K562 (cell line): ENCODE data around the gene GNRH2. TPM values are rescaled to one million over a fixed set of nuclear protein-coding genes. Genes with fewer than 3 reads are reported as not detected.

Experiments
- ATF3 ChIP-seq, 2 experiments: fragments of 450-650 bp in 1 of 2; sonication (generic) in 1 of 2; formaldehyde crosslinking in 1 of 2; IDR thresholded peaks in 1 of 2; conservative IDR thresholded peaks in 1 of 2; 2 replicates each; pipeline versions ENCODE4 v1.6.1 to v1.8.1; 2016 to 2023; ENCODE audit warnings: mild to moderate bottlenecking in 2 of 2, moderate library complexity in 2 of 2, inconsistent platforms in 1 of 2, missing genetic modification reagents in 1 of 2
- BRD9 ChIP-seq: fragments of 450-650 bp; IDR thresholded peaks from 2 replicates; pipeline ENCODE4 v1.6.1; 2018; ENCODE audit warnings: low read depth; ENCODE audit not compliant: partially characterized antibody
- ELF1 ChIP-seq: fragments of 200-800 bp; sonication (Bioruptor generic); IDR thresholded peaks from 2 replicates; pipeline ENCODE4 v1.6.1; 2016; ENCODE audit warnings: missing genetic modification characterization, missing compliant biosample characterization
- FOXJ3 ChIP-seq: sonication (generic); formaldehyde crosslinking; IDR thresholded peaks from 2 replicates; pipeline ENCODE4 v1.4.0; 2020; ENCODE audit warnings: mild to moderate bottlenecking, missing genetic modification reagents
- GABPA ChIP-seq: fragments of 200-800 bp; sonication (Bioruptor generic); conservative IDR thresholded peaks from 2 replicates; pipeline ENCODE4 v1.6.1; 2016; ENCODE audit warnings: low read depth, missing genetic modification characterization, missing compliant biosample characterization
- GATA2 ChIP-seq: sonication (generic); formaldehyde crosslinking; IDR thresholded peaks from 2 replicates; pipeline ENCODE4 v1.4.0; 2020; ENCODE audit warnings: mild to moderate bottlenecking, missing genetic modification reagents
- HINFP ChIP-seq: fragments of 450-650 bp; conservative IDR thresholded peaks from 2 replicates; pipeline ENCODE4 v1.6.1; 2016; ENCODE audit warnings: missing genetic modification characterization, low read depth, mild to moderate bottlenecking, control low read depth, missing compliant biosample characterization
- SPI1 ChIP-seq: IDR thresholded peaks from 2 replicates; pipeline ENCODE4 v1.6.1; 2011; ENCODE audit warnings: low read depth, low read length, control low read depth, borderline replicate concordance
- THAP12 ChIP-seq: fragments of 250-450 bp; sonication (Bioruptor Pico); IDR thresholded peaks from 2 replicates; pipeline ENCODE4 v1.9.0; 2021; ENCODE audit warnings: mild to moderate bottlenecking, inconsistent platforms
- TOE1 ChIP-seq, 2 experiments: fragments of 450-650 bp in 1 of 2; sonication (generic) in 1 of 2; formaldehyde crosslinking in 1 of 2; IDR thresholded peaks; 2 replicates each; pipeline versions ENCODE4 v1.7.1 to v1.8.0; 2016 to 2022; ENCODE audit warnings: borderline replicate concordance in 2 of 2, mild to moderate bottlenecking in 2 of 2, antibody characterized with exemption in 1 of 2, inconsistent platforms in 1 of 2, low read depth in 1 of 2, missing genetic modification reagents in 1 of 2, moderate library complexity in 1 of 2
- TRIM24 ChIP-seq, 2 experiments: fragments of 450-650 bp; IDR thresholded peaks; 2 replicates each; pipeline ENCODE4 v1.6.1; 2016
- U2AF2 ChIP-seq: fragments of 200-400 bp; formaldehyde crosslinking; optimal IDR thresholded peaks from 2 replicates; pipeline ENCODE3; 2017; ENCODE audit warnings: low read depth, mild to moderate bottlenecking, low read length
- ZBTB33 ChIP-seq: sonication (generic); formaldehyde crosslinking; IDR thresholded peaks from 2 replicates; pipeline ENCODE4 v1.8.1; 2023; ENCODE audit warnings: mild to moderate bottlenecking, missing genetic modification reagents
- ZFX ChIP-seq: sonication (generic); formaldehyde crosslinking; IDR thresholded peaks from 2 replicates; pipeline ENCODE4 v1.8.0; 2022; ENCODE audit warnings: mild to moderate bottlenecking, missing genetic modification reagents, moderate library complexity
- ZHX1 ChIP-seq: fragments of 150-350 bp; conservative IDR thresholded peaks from 2 replicates; pipeline ENCODE4 v1.6.1; 2014; ENCODE audit warnings: low read length
- polyA plus RNA-seq, 8 experiments: library from polyadenylated mRNA; depleted of rRNA in 4 of 8; stranded (reverse) in 5 of 8; unstranded in 3 of 8; fragments of >200 nt; fragmentation: Nextera tagmentation in 2 of 8; fragmentation: Illumina TruSeq in 1 of 8; extraction: Ambion mirVana in 2 of 8; extraction: Trizol in 1 of 8; gene quantifications; 2 replicates each; pipeline versions ENCODE4 v1.2.1 to v1.2.3, GENCODE V29; 2011 to 2014; ENCODE audit warnings: inconsistent platforms in 1 of 8, missing spikeins in 1 of 8
- total RNA-seq, 7 experiments: library from RNA; depleted of rRNA in 6 of 7; stranded (reverse); fragments of >200 nt in 6 of 7; fragmentation: Illumina TruSeq in 2 of 7; extraction: Trizol in 2 of 7; gene quantifications; 2 replicates each; pipeline versions ENCODE4 v1.2.1 to v1.2.3, GENCODE V29; 2011 to 2021; ENCODE audit warnings: low replicate concordance in 1 of 7

The GNRH2 gene
- total and polyA plus RNA-seq, 9 of the 15 experiments (the other 6 are each of a cell fraction or from before 2014, with no cell fraction given) = 0.11 to 0.50 (median 0.24) TPM; not detected in 5

- TF ChIP-seq BRD9 = no peak
- TF ChIP-seq THAP12 (CRISPR knock-in tag) = no peak
- peak; percentile 64; the same call in 1 of the 2 replicates for TF ChIP-seq GATA2 (CRISPR knock-in tag)
- no peak for TF ChIP-seq ZHX1
- TF ChIP-seq GABPA (tag) = 0 out of 2 replicates have a peak, but pooled peaks have one; percentile 19
- 0 out of 2 replicates have a peak, but pooled peaks have one; percentile 4 for TF ChIP-seq SPI1
- no peak for TF ChIP-seq TOE1 (IDR thresholded peaks at IDR 0.05; ENCODE audit: borderline replicate concordance)
- no peak for TF ChIP-seq TOE1 (CRISPR knock-in tag; IDR thresholded peaks at IDR 0.05; ENCODE audit: borderline replicate concordance, low read depth)
- TF ChIP-seq ATF3 (IDR thresholded peaks at IDR 0.05) = no peak
- TF ChIP-seq ATF3 (CRISPR knock-in tag; conservative IDR thresholded peaks at IDR 0.05) = no peak
- no peak for TF ChIP-seq TRIM24 (IDR thresholded peaks at IDR 0.05)
- 0 out of 2 replicates have a peak, but pooled peaks have one; percentile 6 for TF ChIP-seq ZFX (CRISPR knock-in tag)
- peak; percentile 69 for TF ChIP-seq ELF1 (tag)
- TF ChIP-seq FOXJ3 (CRISPR knock-in tag) = no peak
- no peak for TF ChIP-seq U2AF2
- peak; percentile 36; the same call in 1 of the 2 replicates for TF ChIP-seq ZBTB33 (CRISPR knock-in tag)
- no peak for TF ChIP-seq HINFP
Measured at GRCh38 chr20:3047486-3048419, 4.3 kb downstream of the GNRH2 start (continued).
